HG03103 (cell line): ENCODE data around the gene PHC2.
A peak's percentile ranks its signal among the peaks of the same experiment; 100 is the strongest.

Source experiments
- ATAC-seq: cut with Tn5 transposase; IDR thresholded peaks from one replicate; pipeline ENCODE4 v1.9.1; 2021; ENCODE audit warnings: low read depth; ENCODE audit not compliant: unreplicated experiment

The PHC2 gene

GRCh38 chr1:33430692-33431593 lies at the start of gene PHC2:
Gene PHC2, minus strand, starts transcription at chr1:33431095. Its CDS starts 55,556 bp downstream, at chr1:33375539.
- ATAC-seq = peak; percentile 98

GRCh38 chr1:33477451-33477850 lies 46.6 kb upstream of the PHC2 start:
- no peak for ATAC-seq

DNA sequence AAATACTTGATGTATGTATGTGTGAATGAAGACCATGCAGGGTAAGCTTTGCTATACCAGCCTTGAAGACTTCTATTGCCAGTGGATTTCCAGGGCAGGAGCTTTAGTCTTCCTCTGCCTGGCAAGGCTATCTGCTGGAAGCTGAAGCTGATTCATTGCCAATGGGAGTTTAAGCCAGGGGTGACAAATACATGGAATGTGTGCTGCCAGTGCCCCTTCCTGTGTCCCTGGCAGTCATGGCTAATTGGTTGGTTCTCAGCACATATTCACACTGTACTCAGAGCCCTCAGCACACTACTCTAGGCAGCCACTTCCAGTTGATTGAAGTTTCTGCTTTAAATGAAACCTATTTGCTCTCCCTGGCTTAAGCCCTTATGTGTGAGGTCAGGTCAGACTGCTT lies 43.0 kb upstream of the PHC2 start:
- ATAC-seq = no peak

- ATAC-seq = peak; percentile 77
Observed at GRCh38 chr1:33472269-33472980, 41.5 kb upstream of the PHC2 start, which contains the start of gene ZSCAN20. Gene ZSCAN20, plus strand, starts transcription at chr1:33472645. Its CDS starts 6,644 bp downstream, at chr1:33479289.

DNA sequence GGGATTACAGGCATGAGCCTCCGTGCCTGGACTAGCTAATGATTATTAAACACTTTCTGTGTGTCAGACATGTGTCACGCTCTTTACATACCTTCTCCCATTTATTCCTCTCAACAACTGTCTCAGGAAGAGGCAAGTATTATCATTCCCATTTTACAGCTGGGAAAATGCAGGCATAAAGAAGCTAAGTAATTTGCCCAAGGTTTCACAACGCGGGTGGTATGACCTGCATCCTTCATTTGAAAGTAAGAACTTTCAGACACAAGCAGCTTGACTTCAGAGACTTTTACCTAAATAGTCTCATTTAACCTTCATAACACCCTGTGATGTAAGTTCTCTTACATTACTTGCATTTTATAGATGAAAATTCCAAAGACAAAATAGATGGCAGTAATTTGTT lies 40.5 kb upstream of the PHC2 start:
- ATAC-seq = no peak

DNA sequence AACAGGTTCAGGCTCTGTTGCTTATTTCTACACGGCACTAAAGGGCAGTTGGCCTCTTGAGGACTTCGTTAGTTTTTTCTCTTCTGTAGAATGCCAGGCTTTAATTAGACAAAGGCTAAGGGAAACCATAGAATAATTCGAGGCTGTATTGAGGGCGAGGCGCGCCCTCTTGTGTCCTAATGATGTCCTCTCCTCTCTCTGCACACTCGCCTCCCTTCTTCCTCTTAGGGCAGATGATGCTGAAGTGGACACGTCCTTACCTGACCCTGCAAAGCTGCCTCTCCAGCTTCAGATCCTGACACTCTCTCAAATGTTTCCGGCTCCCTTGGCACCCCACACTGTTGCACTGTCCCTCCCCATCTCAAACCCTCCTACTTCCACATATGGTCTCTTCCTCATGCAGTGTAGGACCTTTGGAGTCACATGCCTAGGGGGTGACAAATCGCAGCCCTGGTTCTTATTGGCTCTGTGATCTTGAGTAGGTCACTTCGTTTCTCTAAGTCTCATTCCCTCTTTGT lies 39.7 kb upstream of the PHC2 start:
- ATAC-seq = no peak

GRCh38 chr1:33469691-33470090 lies 38.8 kb upstream of the PHC2 start:
- ATAC-seq = no peak

DNA sequence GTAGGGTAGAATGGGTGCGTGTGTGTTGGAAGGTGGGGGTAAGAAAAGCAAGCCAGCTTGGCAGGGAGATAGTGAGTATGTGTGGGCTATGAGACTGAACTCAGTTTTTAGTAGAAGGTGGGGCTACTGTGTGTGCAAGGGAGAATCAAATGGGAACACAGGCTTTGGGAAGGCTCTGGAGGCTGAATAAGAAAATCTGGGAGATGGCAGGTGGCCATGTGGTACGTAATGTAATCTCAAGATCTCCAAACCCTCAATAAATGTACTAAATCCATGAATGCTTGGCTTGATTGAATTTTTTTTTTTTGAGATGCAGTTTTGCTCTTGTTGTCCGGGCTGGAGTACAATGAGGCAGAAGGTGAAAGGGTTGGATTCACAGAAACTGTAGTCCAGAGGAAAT lies 38.1 kb upstream of the PHC2 start:
- ATAC-seq = no peak

- ATAC-seq = no peak
Observed at GRCh38 chr1:33468531-33468930, 37.6 kb upstream of the PHC2 start.

GRCh38 chr1:33468011-33468410 lies 37.1 kb upstream of the PHC2 start:
- no peak for ATAC-seq

GRCh38 chr1:33466159-33466558 lies 35.3 kb upstream of the PHC2 start:
- no peak for ATAC-seq

- no peak for ATAC-seq
Observed at GRCh38 chr1:33465316-33465715, 34.4 kb upstream of the PHC2 start.

DNA sequence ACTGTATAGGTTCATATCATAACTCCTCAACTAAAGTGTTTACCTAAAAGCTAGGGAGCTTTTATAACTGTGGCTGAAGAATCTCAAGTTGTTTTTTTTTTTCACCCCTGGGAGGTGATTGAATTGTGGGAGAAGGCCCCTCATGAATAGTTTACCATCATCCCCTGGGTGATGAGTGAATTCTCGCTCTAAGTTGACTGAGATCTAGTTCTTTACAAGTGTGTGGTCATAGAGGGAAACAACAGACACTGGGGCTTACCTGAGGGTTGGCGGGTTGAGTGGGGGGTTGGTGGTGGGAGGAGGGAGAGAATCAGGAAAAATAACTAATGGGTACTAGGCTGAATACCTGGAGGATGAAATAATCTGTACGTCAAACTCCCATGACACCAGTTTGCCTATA lies 33.7 kb upstream of the PHC2 start:
- no peak for ATAC-seq

GRCh38 chr1:33462405-33463164 lies 31.7 kb upstream of the PHC2 start:
- no peak for ATAC-seq

- peak; percentile 62 for ATAC-seq
Observed at GRCh38 chr1:33460947-33461629, 30.2 kb upstream of the PHC2 start.

DNA sequence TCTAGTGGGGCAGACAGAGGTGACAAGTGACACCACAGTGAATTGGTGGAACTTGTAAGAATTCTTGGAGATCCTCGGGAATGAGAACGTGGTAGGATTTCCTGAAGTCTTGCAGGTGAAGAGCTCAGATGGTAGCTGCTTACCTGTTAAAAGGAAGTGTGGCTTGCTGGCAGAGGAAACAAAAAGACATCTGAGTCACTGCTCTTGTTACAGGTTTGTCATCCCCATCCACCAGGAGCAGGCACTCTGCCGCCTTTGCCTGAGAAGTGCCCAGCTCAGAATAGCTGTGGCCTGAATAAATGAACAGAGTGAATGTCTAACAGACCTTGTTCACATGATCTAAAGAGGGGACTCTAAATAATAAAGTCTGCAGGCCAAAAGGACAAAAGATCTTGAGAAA lies 29.2 kb upstream of the PHC2 start:
- no peak for ATAC-seq

- no peak for ATAC-seq
Observed at GRCh38 chr1:33459691-33460090, 28.8 kb upstream of the PHC2 start.

DNA sequence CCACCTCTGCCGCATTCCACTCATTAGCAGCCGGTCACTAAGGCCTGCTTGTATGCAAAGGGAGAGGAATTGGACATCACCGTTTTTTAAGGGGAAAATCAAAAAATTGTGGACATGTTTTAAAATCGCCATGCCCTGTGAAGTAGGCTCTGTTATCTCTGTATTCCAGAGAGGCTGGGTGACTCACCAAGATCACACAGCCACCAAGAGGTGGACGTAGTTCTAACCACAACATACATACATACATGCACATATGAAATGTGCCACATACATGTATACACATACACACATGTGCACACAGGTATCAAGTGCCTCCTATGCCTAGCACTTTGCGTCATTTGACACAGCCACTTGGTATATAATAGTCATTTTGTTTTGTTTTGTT lies 25.6 kb upstream of the PHC2 start:
- ATAC-seq = no peak

GRCh38 chr1:33455539-33456501 lies 24.9 kb upstream of the PHC2 start:
- no peak for ATAC-seq
